DLD1 (cell line): ENCODE measurements around the gene SPATS2L.

Experiments used
- in situ Hi-C: cut with HindIII; loops from 2 replicates; pipeline ENCODE4 v1.10.0; 2017; ENCODE audit warnings: low sequenced_read_pairs

The SPATS2L gene

DNA sequence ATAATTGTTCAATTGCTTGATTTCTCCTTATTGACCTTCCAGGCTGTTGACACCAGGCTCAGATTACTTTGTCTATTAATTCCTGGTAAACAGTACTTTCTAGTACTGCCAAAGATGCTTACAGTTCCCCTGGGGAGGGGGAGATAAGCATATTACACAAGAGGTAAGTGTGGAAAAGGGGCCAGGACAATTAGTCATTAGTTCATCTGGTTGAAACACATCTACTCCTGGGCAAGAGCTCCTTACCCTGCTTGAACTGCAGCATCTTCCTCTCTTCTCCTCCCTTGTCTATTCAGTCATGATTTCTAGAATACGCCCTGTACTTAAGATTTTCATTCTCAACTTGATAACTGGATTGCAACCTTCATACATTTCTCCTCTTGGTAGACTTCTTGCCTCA is 10.4 kb upstream of the SPATS2L start:
- in situ Hi-C loops, result no loop called here

DNA sequence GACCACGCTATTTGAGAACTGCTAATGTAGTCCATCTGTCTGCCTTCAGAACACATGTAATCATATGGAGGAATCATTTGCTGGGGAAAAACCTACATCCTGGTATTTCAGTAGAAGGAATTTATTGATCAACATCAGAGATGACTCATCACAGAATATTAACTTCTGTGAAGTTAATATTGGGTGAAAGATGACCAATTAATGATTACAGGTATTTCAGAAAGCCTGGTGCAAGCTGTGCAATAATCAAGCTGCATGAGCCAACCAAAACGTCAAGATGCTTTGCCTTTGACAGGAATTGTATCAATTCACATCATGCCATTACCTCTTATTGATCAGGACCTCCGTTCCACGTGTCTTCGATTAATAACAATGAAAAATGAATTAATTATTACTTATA is 9.4 kb upstream of the SPATS2L start:
- in situ Hi-C loops, result no loop called here

DNA sequence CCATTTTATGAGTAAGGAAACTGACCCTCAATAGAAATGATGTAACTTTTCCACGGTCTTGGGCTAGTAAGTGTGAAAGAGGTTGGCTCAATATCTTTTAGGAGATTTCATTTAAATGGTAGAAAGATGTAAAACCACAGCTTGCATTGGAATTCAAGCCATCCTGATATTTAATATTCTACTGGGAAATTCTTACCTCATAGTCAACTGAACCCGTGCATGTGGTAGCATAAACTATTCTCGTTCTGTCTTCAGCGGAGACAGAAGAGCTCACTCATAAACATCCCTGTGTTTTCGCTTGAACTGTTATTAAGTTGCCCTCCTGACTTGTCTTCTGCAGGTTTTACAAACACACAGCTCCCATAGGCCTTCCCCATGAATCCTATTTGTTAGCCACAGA is 8.5 kb upstream of the SPATS2L start:
- in situ Hi-C loops, result no loop called here

DNA sequence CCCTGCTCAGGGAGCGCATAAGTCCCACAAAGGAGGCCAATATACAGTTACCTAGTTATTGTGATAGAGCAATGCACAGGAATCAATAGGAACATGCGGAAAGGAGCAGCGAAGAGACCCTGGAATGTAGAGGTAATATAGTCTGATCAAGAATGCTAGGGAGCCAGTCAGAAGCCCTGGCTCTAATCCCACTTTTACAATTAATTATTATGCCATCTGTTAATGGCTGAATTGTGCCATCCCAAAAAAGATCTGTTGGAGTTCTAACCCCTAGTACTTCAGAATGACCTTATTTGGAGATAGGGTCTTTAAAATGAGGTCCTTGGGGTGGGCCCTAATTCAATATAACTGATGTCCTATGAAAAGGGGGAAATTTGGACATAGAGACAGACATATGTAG is 7.7 kb upstream of the SPATS2L start:
- in situ Hi-C loops, result no loop called here

DNA sequence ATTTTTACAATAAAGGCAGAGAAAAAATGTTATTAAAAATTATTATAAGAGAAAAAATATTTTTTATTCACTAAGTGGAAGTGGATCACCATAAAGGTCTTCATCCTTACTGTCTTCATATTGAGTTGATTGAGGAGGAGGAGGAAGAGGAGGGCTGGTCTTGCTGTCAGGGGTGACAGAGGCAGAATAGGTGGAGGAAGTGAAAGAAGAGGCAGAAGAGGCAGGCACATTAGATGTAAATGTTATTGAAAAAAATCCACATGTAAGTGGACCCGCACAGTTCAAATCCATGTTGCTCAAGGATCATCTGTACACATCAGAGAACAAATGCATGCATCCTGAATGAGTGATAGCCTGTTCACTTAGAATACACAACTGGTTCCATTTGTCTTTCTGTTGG is 6.4 kb upstream of the SPATS2L start:
- in situ Hi-C loops, result no loop called here

DNA sequence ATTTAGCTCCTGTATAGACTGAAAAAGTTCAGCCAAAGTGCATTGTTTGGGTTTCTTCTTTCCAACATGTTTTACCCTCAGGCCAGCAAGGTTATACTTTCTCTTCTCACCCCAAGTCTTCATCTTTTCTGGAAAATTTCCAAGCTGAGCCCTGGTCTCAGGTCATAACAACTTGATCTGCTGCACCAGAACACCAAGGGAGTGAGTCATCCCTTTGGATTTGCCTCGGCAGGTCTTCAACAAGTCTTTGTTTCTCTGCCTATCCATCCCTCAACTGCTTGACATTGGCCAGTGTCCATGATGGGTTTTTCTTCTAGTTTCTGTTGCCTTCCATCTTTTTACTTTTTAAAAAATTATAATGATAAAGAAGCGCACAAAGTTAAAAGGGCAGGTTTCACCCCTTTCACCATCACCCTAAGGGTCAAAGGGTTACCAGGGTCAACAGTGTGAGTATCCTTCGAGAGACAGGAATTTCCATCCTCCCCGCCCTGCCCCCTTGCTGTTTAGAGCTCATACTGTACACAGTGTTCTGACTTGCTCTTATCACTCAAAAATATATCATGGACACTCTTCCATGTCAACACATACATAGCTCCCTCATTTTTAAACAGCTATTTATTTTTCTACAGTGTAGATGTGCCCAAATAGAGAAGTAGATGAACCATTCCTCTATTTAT is 5.7 kb upstream of the SPATS2L start:
- in situ Hi-C loops, result no loop called here

DNA sequence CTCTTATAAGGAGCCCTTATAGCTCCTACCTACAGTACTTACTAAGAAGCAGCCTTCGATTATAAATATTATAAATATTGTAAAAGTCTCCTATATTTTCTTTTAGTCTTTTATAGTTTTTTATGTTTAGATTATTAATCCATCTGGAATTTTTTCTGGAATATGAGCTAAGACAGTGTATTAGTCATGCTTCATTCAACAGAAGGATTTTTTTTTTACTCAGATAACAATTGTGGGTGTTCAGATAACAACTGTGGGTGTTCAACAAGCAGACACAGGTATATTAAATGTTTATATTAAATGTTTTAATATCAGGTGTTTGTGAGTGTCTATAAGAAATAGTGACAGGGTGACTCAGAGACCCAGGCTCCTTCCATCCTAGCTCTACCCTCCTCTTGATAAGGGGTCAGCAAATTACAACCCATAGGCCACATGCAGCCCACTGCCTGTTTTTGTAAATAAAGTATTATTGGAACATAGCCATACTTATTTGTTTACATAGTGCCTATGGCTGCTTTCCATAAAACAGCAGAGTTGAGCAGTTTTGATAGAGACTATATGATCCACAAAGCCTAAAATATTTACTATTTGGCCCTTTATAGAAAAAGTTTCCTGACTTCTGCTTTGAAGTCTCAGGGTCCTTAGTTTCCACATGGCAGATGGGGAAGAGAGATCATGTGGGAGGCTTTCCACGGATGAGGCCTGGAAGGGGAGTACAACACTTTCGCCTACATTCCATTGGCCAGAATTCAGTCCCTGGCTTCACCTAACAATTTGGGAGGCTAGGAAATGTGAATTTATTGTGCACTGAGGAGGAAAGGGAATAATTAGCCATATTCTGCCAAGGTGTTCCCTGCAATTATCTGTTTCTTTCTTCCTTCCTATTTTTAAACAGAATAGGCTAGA is 4.3 kb upstream of the SPATS2L start:
- in situ Hi-C loops, result no loop called here

DNA sequence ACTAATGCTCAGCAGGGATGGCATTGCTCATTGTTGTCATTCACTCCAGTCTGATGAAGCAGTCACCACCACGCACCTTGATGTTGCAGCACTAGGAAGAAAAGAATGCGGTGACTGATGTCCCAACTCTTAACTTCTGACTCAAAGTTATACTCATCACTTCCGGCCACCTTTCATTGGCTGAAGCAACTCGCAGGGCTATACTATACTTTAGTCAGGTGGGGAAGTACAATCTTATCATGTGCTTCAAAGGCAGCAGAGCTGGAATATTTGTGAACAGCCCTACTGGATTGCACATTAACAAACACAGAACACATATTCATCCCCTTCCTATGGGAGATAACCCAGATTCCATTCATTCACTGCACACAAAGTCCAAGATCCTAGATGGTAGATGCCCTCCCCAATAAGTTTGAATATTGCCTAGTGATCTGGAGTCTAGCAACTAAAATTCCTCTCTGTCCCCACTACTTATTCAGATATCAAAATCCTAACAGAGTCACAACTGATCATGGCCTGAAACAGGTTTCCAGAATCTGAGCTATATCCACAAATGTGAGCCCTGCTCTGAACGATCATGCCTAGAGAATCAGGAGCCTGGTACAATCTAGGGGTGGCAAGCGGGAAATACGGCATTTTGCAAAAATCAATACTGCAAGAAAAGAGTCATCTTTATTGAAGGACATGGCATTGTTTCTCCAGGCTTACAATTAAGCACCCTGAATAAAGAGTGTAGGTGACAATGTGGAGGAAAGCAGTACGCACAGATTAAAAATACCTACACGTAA is 3.4 kb upstream of the SPATS2L start:
- in situ Hi-C loops, result no loop called here

DNA sequence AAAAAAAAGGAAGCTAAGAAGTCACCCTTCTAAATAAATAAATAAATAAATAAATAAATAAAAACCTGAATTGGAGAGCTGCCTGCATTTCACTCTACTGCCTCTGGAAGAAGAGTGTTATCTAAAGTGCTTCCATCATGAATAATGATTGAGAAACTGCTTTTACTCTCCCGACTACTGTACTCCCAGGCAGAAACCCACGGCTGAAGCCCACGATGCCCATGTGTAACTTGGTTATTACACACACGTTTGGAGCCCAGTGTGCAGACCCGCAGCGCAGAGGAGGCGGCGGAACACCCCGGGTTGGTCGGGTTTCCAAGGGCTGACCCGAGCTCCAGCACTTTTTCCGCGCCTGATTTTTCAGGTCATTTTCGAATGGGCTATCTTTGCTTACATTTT is 697 bp upstream of the SPATS2L start:
- in situ Hi-C loops, result no loop called here

DNA sequence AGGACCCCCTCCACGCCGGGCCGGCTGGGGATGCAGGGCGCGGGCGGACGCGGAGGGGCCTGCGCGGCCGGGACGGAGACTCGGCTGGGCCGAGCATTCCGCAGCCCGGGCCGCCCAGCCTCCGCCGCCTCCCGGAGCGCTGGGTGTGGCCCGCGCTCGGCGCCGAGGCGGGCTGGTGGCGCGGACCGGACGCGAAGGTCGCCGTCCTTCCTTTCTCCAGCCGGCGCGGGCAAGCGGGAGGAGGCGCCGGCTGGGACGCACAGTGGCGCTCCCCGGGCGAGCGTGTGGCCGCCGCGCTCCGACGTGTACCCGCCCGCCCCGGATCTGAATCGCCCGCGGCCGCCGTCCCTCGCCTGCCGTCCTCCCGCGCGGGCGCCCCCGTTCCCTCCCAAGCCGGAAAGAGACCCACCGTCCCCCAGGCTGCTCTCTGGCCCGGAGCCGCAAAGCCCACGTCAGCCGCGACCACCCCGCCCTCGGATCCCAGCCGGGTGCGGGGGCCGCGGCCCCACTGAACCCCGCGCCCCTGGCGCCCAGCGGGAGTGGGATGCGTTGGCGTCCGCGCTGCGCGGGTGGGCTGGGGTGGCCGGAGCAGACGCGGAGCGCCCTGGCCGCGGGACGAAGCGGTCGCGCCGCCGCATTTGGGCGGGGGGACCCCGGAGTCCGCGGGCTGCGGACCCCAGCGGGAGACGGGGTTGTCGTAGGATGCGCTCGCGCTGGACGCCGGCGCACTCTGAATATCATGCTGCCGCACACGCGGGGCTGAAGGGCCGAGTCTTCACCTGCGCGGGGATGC is 634 bp downstream of the SPATS2L start:
- in situ Hi-C loops, result no loop called here

DNA sequence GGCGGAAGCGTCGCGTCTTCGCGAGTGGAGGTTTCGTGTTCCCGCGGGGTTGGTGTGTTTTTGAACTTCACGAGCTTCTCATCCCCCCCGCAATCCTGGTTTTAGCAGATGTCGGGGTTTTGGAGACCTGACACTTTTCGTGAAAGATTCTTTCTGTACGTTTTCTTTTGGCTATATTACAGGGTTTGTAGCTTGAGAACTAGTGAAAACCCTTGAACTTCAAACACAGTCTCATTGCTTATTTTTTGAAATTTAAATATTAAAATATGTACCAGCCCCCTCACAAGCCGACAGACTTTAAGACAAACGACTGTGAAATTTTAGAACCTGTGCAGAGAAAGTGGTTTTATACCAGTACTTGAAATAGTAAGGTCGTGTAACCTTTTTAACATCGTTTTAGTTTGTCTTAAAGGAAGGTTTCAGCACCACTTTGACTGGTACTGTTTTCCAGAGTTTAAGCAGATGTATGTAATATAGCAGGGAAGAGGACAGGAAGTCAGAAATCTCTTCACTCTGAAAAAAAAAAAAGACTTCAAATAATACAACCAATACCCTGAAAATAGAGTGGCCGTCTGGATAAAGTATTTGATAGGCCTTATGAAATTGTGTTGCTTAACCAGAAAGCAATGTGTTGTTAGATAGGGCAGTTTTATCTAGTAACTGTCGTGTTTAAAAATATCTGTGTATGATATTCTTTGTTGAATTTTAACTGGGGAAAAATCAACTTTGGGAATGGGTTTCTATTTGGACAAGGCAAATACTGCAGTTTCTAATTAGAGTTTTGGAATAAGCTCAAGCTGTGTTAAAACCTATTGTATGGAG is 1.4 kb downstream of the SPATS2L start:
- in situ Hi-C loops, result no loop called here

DNA sequence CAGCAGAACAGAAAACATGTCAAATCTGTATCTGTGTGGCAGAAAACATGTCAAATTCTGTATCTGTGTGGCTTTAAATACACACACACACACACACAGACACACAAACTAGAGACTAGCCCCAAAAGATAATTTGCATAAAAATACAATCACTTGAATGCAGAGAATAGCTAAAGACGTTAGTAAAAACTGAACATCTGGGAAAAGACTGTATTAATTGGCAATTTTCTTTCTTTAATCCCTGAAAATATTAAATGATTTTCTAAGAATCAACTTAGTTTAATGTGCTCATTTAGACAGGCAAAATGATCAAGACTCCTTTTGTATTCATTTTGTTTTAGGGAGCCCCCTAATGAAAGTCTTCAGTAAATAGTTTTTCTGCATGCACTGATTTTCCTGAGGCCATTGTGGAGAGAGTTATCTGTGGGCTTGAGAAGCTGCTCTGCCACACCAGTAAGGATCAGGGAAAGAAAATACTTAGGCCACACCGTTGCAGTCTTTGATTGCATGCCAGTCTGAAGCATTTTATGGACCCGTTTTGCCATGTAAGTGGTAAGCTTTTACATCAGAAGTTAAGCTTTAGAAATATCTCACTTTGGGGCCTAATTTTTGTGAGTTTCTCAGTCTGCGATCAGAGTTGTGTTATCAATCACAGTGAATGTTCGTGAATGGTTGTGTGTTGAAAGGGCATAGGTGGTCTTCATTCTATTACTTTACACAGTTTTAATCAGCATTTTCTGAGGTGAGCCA is 2.2 kb downstream of the SPATS2L start:
- in situ Hi-C loops, result no loop called here

DNA sequence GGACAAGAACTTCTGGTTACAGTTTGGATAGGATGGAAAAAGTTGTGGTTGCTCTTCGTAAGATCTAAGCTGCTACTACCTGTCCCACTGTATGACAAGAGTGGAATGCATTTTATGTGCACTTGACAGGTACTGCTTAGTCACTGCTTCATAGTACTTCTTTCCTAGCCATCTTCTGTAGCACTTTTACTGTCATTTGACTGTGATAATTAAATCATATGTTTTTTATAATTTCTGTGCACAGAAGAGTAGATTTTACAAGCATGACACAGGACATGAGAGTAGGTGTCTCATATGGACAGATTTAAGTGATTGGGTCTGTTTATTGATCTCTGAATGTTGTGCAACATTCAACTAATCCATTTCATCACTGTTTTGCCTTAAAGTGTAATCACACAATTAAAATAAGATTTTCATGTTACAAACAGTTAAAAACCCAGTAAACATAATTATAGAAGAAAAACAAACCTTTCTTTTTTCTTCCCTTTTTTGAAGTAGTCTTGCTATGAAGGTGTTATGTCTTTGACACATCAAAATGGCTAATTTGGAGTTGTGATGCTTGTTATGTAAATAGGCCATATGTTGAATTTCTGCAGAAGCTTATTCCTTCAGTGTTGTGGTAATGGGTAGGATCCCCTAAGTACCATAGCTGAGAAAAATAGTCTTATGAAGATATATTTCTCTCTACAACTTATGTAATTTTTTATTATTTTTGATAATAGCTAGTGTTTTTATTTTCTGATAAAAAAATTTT is 3.0 kb downstream of the SPATS2L start:
- in situ Hi-C loops, result no loop called here

DNA sequence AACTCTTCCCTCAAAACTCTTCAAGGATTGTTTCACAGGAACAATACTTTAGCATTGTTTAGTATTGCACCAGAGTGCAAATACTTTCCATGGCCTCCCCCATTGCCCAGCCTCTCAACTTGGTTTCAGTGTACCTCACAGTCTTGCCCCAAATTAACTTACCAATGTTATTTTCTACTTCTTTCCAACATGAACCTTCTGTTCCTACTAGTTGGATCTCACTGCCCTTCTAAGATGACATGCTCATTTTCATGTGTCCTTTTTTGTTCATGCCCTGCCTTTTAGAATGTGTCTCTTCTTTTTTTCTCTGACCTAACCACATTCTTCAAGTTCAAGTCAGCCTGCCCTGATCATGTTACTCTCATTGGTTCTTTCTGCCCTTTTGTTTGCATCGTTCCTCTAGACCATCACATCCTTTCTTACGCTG is 4.1 kb downstream of the SPATS2L start:
- in situ Hi-C loops, result no loop called here

DNA sequence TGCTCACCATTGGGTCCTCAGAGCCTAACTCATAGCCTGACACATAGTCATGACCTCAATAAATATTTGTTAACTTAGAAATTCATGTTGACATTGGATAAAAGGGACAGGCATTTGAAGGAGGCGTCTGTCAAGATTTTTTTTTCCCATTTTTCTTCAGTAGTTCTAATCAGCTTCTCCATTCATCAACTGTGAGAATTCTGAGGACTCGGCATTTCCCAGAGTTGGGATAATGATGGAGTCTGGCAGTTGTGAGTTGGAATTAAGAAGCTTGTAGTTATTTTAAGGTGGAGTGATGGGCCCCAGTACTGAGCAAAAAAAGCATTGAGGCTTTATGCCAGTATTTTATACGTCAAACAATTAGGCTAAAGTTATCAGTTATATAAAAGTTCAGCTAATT is 4.6 kb downstream of the SPATS2L start:
- in situ Hi-C loops, result no loop called here

DNA sequence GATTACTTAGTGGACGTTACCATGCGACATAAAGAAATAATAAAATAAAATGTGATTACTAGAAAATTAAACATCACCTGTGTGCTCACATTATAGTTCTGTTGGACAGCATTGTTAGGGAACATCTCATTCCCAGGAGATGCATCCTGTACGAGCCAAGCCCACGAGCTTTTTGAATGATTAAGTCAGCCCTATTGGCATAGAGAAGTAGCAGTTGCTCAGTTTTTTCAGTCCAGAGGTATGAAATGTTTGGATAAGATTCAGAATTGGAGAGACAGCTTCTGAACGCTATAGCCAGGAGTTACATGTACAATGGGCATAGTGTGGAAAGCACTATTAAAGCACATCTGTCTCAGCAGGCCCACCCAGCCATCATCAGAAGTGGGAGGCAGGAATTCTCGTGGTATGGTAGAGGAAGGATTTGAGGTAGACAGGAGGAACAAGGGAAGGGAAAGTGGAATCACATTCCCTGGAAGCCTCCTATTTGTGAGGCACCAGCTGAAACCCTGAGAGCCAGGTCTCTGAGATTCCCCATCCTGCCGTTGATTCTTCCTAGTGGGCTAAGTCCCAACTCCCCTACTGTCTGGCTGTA is 8.6 kb downstream of the SPATS2L start:
- in situ Hi-C loops, result no loop called here

DNA sequence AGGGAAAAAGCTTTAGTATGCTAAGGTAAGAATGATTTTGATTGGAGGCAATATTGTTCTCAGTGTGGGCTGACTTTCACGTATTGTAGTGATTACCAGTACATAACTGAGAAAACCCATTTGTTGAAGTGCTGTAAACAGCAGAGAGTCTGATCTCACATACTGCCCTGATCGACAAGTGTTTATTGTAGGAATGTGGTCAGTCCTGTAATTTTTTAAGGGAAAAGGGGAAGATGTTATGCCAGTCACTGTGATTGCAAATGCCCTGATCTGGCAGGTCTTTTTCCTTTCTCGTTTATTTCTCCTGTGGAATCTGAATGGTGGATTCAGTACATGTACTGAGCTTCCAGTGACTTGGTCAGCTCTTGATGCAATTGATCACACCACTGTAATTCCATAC is 11.5 kb downstream of the SPATS2L start:
- in situ Hi-C loops, result no loop called here

DNA sequence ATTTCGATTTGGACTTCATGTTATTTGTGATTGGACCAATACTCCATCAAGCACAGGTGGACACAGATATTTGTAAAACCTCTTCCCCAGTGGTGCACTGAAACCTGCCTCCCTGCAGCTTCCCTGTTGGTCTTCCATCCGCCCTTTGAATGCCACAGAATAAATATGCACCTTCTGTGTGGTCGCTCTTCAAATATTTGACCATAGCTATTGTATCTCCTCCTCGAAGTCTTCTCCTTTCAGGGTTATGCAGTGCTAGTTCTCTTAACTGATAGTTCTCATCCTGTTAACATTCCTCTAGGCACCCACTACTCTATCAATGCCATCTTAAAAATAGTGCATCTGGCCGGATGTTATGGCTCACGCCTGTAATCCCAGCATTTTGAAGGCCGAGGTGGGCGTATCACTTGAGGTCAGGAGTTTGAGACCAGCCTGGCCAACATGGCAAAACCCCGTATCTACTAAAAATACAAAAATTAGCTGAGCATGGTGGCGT is 12.5 kb downstream of the SPATS2L start:
- in situ Hi-C loops, result no loop called here
